Ovary (tissue), 3 donors: ENCODE results near the gene SCARF2.

ENCODE experiments used
- EP300 ChIP-seq: sonication (generic); formaldehyde crosslinking; IDR thresholded peaks from one replicate; pipeline ENCODE4 v1.6.1; 2017; ENCODE audit warnings: antibody characterized with exemption
- TF ChIP-seq, protein P1 (sequence below), 3 donors: fragments of 450-650 bp in 2 of 3; fragments of 200-600 bp in 1 of 3; IDR thresholded peaks; one replicate each; pipeline versions ENCODE4 v1.5.1 to v1.8.0; 2016 to 2022; ENCODE audit warnings: antibody characterized with exemption in 3 of 3, mild to moderate bottlenecking in 1 of 3
- donor health status: DM: no; HTN: no; CAD: no.

DNA sequence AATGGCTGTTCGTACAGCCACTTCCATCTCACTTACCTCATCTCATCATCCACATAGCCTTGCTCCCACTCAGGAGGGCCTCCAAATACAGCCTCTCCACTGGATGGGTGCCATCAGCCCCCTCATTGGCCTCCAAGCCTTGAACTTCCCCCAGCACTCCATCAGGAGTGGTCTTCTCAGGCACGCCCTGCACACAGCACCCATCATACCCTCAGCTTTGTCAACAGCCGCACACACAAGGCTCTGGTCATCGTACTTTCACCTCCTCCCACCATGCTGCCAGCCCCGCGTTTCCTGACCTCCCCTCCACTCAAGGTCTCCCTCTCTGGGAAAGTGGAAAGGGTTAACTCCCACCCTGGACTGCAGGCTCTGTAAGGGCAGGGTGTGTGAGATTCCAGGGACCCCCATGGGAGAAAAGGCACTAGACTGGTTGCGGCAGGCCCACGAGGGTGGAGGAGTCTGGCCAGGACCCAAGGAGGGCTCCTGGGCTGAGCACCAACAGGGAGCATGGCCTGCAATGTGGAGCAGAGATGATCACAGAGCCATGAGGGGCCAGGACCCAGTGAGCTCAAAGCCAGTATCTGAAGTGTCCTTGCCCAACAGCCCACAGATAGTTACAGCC is 21.0 kb upstream of the SCARF2 start:
- TF ChIP-seq, protein P1, sequence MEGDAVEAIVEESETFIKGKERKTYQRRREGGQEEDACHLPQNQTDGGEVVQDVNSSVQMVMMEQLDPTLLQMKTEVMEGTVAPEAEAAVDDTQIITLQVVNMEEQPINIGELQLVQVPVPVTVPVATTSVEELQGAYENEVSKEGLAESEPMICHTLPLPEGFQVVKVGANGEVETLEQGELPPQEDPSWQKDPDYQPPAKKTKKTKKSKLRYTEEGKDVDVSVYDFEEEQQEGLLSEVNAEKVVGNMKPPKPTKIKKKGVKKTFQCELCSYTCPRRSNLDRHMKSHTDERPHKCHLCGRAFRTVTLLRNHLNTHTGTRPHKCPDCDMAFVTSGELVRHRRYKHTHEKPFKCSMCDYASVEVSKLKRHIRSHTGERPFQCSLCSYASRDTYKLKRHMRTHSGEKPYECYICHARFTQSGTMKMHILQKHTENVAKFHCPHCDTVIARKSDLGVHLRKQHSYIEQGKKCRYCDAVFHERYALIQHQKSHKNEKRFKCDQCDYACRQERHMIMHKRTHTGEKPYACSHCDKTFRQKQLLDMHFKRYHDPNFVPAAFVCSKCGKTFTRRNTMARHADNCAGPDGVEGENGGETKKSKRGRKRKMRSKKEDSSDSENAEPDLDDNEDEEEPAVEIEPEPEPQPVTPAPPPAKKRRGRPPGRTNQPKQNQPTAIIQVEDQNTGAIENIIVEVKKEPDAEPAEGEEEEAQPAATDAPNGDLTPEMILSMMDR (IDR thresholded peaks at IDR 0.05), result no peak
- TF ChIP-seq EP300, result no peak
